ENCODE results near the gene TOMM22. TPM values are rescaled to one million over a fixed set of nuclear protein-coding genes. Genes with fewer than 3 reads are reported as not detected.

The TOMM22 gene
- total RNA-seq, 2 experiments from 2014 or later, result 51.8 to 114 TPM

DNA sequence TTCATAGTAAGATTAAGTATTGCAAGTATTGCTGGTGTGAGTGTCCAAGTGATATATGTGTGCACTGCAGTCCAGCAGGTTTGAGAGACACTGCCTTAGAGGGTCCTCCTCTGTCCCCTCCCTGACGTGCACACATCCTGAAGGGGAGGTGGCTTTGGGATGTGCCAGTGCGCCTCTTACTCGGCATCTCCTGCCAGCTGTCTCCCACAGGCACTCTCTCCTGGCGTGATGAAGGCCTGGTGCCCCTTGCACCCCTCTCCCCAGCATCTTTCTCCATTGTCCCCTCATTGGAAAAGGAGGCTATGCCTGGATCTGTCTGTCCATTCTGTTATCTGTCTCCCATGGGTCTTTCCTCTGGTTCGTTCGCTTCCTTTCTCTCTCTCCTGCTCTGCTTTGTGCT is 48.2 kb downstream of the TOMM22 start:
- H3K27ac ChIP-seq (ENCODE audit: low read depth, low read length, poor library complexity, severe bottlenecking), result no peak overlapping the region

DNA sequence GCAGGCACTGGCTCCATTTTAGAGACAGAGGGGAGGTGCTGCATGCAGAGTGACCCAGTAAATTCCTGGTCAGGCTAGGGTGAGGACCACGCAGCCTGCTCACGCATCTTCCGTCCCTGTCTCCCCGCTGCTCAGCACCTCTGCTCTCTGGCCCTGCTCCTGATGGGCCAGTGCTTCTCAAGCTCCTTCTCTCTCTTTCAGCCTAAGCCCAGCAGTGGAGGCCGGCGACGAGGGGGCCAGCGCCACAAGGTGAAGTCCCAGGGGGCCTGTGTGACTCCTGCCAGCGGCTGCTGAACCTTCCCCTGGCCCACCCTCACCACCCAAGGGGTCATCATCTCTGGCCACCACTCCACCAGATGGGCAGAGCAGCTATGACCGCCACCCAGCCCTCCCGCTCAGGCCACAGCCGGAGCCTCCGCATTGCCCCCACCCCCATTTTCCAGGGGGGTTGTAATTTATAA is 48.7 kb downstream of the TOMM22 start:
- H3K4me2 ChIP-seq (ENCODE audit: low read length), result no peak overlapping the region
- no peaks in the 10 kb centered on the region for H3K9me3 ChIP-seq (ENCODE audit: low read length)
- intact Hi-C loops (cut with micrococcal nuclease; ENCODE audit: unreplicated experiment), result no loop called here
- TF ChIP-seq EZH2phosphoT487 (IDR thresholded peaks at IDR 0.05; ENCODE audit: borderline replicate concordance, low read depth, low read length), result no peak
- H3K4me3 ChIP-seq (ENCODE audit: low read depth, low read length, poor library complexity, severe bottlenecking), result no peak overlapping the region
- ChIA-PET POLR2A (no interaction called here), CTCF (ENCODE audit: unreplicated experiment) (no interaction called here)
- no peak for DNase-seq (ENCODE audit: low spot score)
- H3K27ac ChIP-seq (ENCODE audit: low read depth, low read length, poor library complexity, severe bottlenecking), result no peak overlapping the region
- H2AFZ ChIP-seq (ENCODE audit: low read length), result no peak overlapping the region
- peaks cover 86% of the 10 kb centered on the region for H3K36me3 ChIP-seq (ENCODE audit: insufficient read depth, low read length)
- BruUV-seq (replicated peaks), result no TSS peak
- no peaks in the 10 kb centered on the region for H3K4me1 ChIP-seq (ENCODE audit: insufficient read depth, low read length, poor library complexity, severe bottlenecking)
- no peaks in the 10 kb centered on the region for H4K20me1 ChIP-seq (ENCODE audit: insufficient read depth, low read length)
- H3K79me2 ChIP-seq (ENCODE audit: insufficient read depth, low read depth, low read length), result no peaks in the 10 kb centered on the region
- H3K9me2 ChIP-seq (ENCODE audit: insufficient read depth, low read length), result no peaks in the 10 kb centered on the region

More for the DNA sequence above, 48.2 kb downstream of the TOMM22 start:
- Histone ChIP-seq H3K79me2 (ENCODE audit: insufficient read depth, low read depth, low read length) (no peaks in the 10 kb centered on the region), H3K4me3 (ENCODE audit: low read depth, low read length, poor library complexity, severe bottlenecking) (no peak overlapping the region), H3K9me2 (ENCODE audit: insufficient read depth, low read length) (no peaks in the 10 kb centered on the region), H4K20me1 (ENCODE audit: insufficient read depth, low read length) (no peaks in the 10 kb centered on the region), H2AFZ (ENCODE audit: low read length) (no peak overlapping the region), H3K4me1 (ENCODE audit: insufficient read depth, low read length, poor library complexity, severe bottlenecking) (no peaks in the 10 kb centered on the region), H3K9me3 (ENCODE audit: low read length) (no peaks in the 10 kb centered on the region), H3K4me2 (ENCODE audit: low read length) (no peak overlapping the region), H3K36me3 (ENCODE audit: insufficient read depth, low read length) (peaks cover 85% of the 10 kb centered on the region)
- intact Hi-C loops (cut with micrococcal nuclease; ENCODE audit: unreplicated experiment), result no loop called here
- CTCF ChIA-PET (ENCODE audit: unreplicated experiment), result no interaction called here
- no peak for DNase-seq (ENCODE audit: low spot score)
- POLR2A ChIA-PET, result no interaction called here
- BruUV-seq (replicated peaks), result no TSS peak
- TF ChIP-seq, protein P1, sequence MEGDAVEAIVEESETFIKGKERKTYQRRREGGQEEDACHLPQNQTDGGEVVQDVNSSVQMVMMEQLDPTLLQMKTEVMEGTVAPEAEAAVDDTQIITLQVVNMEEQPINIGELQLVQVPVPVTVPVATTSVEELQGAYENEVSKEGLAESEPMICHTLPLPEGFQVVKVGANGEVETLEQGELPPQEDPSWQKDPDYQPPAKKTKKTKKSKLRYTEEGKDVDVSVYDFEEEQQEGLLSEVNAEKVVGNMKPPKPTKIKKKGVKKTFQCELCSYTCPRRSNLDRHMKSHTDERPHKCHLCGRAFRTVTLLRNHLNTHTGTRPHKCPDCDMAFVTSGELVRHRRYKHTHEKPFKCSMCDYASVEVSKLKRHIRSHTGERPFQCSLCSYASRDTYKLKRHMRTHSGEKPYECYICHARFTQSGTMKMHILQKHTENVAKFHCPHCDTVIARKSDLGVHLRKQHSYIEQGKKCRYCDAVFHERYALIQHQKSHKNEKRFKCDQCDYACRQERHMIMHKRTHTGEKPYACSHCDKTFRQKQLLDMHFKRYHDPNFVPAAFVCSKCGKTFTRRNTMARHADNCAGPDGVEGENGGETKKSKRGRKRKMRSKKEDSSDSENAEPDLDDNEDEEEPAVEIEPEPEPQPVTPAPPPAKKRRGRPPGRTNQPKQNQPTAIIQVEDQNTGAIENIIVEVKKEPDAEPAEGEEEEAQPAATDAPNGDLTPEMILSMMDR (conservative IDR thresholded peaks at IDR 0.05; ENCODE audit: low read length), result no peak
- no peak for TF ChIP-seq EZH2phosphoT487 (IDR thresholded peaks at IDR 0.05; ENCODE audit: borderline replicate concordance, low read depth, low read length)

DNA sequence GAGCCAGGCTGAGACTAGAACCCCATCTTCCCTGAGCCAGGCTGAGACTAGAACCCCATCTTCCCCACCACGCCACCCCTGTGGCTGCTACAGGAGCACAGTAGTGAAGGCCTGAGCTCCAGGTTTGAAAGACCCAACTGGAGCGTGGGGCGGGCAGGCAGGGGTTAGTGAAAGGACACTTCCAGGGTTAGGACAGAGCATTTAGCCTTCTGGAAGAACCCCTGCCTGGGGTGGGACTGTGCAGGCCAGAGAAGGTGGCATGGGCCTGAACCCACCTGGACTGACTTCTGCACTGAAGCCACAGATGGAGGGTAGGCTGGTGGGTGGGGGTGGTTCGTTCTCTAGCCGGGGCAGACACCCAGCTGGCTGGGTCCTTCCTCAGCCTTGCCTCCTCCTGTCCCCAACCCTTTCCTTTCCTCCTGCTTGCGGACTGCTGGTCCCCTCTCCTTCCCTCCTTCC is 50.0 kb downstream of the TOMM22 start:
- TF ChIP-seq, protein P1 (conservative IDR thresholded peaks at IDR 0.05; ENCODE audit: low read length), result no peak
- no peak for TF ChIP-seq EZH2phosphoT487 (IDR thresholded peaks at IDR 0.05; ENCODE audit: borderline replicate concordance, low read depth, low read length)
- Histone ChIP-seq H2AFZ (ENCODE audit: low read length) (no peak overlapping the region), H3K4me1 (ENCODE audit: insufficient read depth, low read length, poor library complexity, severe bottlenecking) (no peaks in the 10 kb centered on the region), H3K4me2 (ENCODE audit: low read length) (no peak overlapping the region), H3K9me2 (ENCODE audit: insufficient read depth, low read length) (no peaks in the 10 kb centered on the region), H3K79me2 (ENCODE audit: insufficient read depth, low read depth, low read length) (no peaks in the 10 kb centered on the region), H3K4me3 (ENCODE audit: low read depth, low read length, poor library complexity, severe bottlenecking) (no peak overlapping the region), H3K9me3 (ENCODE audit: low read length) (no peaks in the 10 kb centered on the region), H3K36me3 (ENCODE audit: insufficient read depth, low read length) (peaks cover 84% of the 10 kb centered on the region), H4K20me1 (ENCODE audit: insufficient read depth, low read length) (no peaks in the 10 kb centered on the region), H3K27ac (ENCODE audit: low read depth, low read length, poor library complexity, severe bottlenecking) (no peak overlapping the region)
- ChIA-PET CTCF (ENCODE audit: unreplicated experiment) (no interaction called here), POLR2A (no interaction called here)
- intact Hi-C loops (cut with micrococcal nuclease; ENCODE audit: unreplicated experiment), result no loop called here
- no TSS peak for BruUV-seq (replicated peaks)
- no peak for DNase-seq (ENCODE audit: low spot score)
